GM18507 (cell line): ENCODE results near the gene GBX2.

Source experiments
- DNase-seq: peaks from one replicate; pipeline ENCODE4 v3.0.0; 2011; ENCODE audit warnings: low read depth; ENCODE audit not compliant: insufficient read length; ENCODE audit errors: extremely low spot score
- FAIRE-seq: peaks from 2 replicates; lab custom pipeline; 2011; peaks lifted over from hg19 to GRCh38; lab: Jason Lieb, UNC

GBX2 gene

DNA sequence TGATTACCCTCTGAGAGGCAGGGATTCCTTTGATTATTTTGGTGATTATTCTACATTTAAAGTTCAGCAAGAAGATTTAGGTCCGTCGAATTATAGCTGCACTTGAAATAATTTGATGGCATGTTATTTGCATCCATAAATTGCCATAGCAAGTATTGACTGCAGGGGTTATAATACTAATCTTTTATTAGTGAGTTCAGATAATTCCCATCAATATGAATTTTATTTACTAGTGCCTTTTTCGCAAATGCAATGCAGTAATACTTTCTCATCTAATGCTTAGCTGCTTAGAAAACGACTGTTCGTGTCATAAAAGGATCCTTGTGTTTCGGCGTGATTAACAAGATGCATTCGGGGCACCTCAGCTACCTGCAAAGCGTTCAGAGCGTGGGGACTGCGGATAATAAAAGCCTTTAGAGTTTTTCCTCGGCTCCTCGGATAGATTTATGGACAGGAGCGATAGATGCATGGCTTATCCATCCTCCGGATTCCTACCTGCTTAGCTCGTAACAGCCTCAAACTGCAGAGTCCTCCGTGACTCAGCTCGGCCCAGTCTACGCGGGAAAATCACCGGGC lies 2.5 kb upstream of the GBX2 start:
- FAIRE-seq (no peak), DNase-seq (no peak)

DNA sequence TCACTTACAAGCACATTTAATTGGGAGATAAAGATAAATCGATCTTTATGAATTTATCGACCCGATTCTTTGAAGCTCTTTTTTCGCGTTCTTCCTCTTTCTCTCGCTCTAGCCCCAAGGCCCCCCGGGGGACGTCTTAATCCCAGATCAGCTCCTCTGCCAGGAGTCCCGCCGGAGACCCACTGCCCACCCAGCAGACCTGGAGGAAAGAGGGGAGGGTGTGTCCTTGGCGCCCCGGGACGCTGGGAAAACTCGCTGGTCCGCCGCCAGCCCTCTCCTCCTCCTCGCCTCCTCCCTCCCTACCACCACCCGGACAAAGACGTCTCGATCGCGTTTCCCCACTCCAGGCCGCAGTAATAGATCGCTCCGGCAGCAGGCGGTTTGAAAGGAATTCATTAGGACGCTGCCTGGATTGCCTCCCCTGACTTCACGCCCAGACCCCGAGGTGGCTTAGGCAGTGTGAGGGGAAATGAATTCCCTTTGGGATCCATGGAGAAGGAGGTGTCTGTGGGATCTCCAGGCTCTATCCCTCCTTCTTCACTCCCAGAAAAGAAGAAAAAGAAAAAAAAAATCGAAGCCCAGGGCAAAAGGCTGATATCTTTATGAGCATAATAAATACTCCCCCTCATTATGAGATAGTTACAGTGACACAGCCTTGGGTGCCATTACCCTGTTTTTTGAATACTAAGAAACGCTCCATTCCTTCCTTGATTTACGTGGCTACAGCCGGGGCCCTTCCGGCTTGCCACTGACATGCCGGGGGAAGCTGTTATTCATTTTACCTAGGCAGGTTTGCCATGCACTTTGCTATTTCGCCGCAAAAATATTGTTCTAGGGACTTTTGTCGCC lies 1.8 kb upstream of the GBX2 start:
- DNase-seq (no peak), FAIRE-seq (no peak)

DNA sequence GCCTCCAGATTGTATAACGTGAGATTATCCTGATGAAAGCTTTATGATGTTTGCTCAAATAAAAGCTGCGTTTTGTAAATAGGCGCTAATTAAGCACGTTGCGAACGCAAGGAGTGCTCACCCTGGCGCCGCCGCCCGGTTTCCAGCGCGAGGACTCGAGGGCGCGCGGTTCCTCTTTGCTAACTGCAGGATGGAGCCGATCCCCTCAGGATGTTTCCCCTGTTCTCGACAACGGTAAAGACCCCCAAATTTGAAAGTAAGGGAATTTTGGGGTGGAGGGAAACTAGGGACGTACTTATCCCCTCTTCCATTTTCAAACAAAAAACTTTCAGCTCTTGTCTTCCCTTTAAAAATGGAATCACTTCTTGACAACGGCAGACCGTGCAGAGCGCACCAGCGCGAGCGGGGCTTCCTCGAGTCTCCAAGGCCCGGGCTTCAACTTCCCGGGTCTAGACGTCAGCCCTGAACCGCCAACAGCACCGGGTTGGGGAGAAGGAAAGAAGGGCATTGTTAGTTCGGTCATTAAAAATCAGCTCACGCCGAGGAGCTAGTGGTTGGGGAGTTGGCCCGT lies 1.1 kb upstream of the GBX2 start:
- DNase-seq (no peak), FAIRE-seq (no peak)

DNA sequence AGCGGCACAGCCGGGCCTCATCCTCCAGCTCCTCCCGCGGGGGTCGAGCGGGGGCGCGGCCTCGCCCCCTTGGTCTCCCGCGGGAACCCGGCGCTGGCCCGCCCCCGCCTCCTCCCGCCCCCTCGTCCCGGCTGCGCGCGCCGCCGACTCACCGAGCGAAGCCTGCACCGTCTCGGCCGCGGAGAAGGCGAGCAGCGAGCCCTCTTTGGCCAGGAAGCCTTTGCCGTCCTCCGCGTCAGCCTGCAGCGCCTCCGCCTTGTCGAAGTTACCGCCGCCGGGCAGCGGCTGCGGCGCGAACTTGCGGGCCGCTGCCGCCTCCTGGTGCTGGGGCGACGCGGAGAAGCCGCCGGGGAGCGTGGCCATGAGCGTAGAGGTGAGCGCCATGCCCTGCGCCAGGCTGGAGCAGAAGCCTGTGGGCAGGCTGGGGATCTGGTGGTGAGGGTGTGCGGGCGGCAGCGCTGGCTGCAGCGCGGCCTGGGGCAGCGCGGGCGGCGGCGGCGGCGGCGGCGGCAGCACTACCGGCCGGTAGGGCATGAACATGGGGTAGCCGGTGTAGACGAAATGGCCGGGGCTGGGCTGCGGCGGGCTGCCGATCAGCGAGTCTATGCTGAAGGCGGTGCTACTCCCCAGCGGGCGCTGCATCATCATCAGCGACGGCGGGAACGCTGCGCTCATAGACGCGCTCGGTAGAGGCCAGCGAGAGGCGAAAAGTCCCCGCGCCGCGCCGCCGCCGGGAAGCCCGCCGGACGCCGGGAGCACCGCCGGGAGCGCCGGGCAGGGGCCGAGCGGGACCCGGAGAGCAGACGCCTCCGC lies 683 bp downstream of the GBX2 start:
- FAIRE-seq (no peak), DNase-seq (no peak)

DNA sequence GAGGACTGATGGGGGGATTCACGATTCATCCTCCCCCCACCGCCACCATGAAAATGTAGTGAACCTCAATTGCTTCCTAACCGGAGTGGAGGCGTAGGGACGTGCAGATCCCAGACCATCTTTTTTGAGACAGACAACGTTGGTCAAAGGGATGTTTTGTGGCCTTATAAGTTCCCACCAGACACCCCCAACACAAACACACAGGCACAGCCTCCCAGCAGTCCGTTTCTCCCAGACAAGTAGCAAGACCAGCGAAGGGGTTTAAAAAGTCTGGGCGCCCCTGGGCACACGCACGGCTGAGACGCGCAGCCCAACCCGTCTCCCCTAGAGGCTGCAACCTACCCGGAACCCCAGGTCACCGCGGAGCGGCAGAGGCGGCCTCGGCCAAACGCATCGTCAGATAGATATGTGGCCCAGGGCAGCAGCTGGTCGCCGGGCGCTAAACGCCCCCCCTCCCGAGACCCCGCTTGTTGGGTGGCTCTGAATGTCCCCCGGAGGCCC lies 1.3 kb downstream of the GBX2 start:
- DNase-seq (no peak), FAIRE-seq (no peak)

DNA sequence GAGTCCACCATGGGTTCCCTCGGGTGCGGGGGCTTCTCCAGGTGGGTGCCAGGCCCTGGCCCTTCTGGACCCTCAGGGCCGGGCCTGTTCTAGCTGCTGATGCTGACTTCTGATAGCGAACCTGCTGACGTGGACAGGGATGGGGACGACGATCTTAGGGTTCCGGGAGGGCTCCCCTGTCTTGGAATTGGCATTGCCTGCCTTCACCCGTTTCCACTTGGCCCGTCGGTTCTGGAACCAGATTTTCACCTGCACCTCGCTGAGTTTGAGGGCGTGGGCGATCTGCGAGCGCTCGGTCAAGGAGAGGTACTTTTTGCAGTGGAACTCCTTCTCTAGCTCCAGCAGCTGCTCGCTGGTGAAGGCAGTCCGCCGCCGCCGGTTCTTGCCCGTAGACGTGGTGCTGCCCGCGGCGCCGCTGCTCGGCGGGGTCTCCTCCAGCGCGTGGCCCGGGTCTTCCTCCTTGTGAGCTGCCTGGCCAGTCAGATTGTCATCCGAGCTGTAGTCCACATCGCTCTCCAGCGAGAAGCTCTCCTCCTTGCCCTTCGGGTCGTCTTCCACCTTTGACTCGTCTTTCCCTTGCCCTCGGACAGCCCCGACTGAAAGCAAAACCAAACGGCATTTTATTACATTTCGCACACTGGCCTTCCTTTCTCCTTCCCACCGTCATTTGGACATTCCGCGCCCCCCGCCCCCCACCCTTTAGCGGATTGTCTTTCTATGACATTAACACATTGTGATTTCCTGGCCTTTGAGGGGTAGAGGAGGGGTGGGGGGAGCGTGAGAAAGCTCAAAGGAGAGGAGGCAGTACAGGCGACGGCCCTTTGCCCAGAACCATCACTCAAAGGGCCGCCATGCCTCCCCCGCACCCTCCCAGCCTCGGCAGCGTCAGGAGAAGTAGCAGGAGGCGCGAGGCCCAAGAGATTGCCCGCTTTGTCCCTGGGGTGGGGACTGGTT lies 2.1 kb downstream of the GBX2 start:
- no peak for FAIRE-seq
- DNase-seq, result no peak

DNA sequence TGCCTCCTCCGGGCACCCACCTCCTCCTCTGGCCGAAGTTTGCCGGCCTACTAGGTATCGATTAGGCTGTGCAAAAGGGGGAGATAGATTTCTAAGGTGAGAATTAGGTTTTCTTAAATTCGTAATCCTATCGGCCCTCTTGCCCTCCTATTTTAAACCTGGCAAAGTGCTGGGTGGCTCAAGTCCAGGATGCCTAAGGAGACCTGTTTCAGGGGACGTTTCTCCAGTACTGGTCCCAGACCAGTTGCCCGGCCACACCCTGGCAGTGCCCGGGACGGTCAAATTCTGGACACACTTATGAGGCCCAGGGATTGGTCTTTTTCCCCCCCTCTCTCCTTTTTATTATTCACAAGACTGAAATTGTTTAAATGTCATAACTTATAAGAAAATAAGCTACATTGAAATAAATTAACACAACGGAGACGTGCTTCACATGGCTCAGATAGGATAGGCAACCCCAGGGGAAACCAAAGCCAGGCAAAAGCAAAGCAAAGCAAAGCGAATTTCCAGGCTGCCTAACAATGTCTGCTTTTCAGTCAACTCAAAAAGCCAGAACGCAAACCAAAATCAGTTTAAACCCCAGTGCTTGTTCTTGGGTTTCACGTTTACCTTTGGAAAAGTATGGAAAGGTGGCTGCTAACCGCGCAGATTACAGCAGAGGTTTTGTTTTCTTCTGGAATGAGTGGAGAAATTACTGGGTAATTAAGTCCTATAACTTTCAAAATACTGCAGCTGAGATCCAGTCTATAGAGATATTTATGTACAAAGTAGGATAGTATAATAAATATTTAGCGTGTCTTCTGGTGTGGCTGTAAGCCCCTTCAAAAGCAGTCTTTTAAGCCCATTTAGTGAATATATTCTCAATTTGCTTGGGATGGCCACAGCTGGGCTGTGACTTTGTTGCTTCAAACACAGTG lies 3.0 kb downstream of the GBX2 start:
- DNase-seq, result no peak
- no peak for FAIRE-seq

DNA sequence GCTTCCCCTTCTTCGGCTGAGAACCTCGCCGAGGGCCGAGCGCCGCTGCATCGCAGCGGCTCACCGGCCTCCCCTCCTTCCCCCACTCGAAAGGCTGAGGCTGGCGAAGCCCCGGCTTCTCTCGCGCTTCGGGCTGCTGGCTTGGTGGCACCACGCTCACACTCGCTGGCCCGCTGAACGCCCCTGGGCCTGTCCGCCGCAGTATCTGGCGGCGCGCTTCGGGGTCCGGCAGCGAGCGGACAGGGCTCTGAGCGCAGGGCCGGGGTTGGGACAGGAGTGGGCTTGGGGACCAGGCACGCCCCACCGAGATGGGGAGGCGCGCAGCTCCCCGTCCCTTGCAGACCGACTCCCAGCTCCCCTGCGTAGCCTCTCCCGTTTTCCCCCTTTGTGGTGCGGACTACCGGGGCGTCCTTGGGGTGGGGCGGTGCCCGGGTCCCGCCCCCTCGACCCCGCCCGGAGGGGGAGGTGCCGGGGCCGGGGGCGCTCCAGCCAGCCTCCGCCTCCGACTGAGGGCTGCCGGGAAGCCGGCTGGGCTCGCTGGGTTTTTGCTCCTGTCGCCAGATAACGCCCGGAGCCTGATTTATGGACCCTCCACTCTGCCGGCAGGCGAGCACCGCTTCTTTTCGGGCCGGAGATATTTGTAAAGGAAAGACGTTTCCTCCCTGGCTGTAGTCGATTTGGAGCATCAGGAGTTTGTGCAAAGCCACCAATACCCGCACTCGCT lies 3.8 kb downstream of the GBX2 start:
- DNase-seq (no peak), FAIRE-seq (no peak)

DNA sequence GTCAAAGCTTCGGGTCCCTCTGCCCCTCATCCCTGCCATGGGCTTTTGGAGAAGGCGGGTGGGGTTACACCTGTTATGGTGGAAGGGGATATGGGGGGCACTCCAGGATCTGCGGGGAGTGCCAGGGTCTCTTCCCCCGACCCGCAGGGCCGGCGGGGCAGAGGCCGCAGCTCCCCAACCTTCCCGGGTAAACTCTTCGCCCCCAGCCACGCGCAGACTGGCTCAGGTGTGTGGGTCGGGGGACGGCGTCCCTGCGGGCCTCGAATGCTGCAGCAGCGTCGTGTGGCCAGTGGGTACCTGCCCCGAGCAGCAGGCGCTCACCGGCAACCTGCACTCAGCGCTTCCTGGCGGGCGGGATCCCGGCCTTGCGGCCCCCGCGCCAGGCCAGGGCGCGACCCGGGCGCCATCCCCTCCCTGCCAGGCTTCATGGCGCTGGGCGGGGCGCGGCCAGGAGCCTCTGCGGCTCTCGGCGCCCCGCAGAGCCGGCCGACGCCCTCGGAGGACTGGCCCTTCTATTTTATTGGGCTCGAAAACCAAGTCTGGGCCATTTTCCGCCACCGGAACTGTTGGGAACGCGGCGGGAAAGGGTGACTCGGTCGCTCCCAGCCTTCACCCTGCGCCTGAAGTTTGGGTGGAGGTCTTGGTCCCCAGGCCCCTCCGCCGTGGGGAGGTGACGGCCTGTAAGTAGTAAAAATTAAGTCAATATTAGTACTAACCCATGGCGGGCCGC lies 4.5 kb downstream of the GBX2 start:
- DNase-seq, result no peak
- no peak for FAIRE-seq

DNA sequence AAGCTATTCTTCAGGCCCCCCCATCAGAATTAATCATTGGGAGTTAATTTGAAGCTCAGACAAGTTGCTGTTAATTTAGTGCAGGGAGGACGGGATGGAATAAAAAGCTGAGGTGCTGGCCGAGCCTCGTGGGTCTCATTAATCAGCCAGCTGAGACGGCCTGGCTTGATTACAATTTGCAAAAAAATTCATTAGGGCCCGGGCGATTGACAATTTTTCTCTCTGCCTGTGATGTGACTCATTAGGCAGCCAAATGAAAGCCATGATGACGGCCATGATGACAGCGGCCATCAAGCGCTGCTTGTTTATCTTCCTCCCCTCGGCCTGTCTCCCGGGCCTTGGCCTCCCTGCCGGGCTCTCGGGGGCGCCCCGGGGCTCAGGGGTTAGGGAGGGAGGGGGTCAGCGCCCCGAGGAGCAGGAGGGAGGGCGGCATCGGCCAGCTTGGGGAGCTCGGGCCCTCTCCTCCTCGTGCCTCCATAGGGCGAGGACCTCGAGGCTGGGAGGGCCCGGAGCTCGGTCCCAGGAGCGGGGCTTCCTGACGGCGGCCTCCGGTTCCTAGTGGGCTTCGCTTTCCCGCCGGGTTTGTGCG lies 5.2 kb downstream of the GBX2 start:
- FAIRE-seq, result no peak
- DNase-seq, result no peak

DNA sequence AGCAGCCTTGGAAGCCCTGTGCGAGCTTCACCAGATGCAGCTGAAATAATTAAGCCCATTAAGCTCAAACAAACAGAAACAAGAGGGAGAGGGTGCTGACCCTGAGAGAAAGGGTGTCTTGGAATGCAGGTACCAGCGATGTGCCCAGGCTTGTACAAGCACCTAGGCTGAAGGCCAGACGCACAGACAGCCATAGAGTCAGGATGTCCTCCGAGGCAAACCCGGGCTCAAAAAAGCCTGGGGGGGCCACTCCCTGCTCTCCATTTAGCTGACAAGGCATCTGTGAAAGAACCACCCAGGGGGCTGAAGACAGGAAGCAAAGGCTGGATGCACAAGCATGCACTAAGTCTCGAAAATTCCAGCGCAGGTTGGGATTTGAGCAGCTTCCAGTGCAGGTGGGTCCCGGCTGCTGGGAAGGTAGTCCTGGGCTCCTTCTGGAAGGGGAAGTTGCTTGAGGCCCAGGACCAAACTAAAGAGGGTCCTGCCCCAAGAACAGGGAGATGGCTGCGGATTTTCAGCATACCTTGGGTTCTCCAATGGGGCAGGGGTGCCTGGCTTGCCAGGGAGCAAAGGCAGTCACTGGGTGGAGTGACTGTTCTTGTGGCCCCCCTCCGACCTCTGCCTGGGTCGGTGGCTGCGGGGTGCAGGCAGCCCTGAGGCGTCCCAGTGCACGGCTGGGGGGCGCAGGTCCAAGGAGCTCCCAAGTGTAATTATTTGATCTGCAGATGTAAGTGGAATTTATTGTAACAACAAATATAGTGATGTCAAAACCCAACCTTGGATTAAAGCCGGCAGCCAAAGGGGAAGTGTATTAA lies 5.9 kb downstream of the GBX2 start:
- FAIRE-seq (no peak), DNase-seq (no peak)

DNA sequence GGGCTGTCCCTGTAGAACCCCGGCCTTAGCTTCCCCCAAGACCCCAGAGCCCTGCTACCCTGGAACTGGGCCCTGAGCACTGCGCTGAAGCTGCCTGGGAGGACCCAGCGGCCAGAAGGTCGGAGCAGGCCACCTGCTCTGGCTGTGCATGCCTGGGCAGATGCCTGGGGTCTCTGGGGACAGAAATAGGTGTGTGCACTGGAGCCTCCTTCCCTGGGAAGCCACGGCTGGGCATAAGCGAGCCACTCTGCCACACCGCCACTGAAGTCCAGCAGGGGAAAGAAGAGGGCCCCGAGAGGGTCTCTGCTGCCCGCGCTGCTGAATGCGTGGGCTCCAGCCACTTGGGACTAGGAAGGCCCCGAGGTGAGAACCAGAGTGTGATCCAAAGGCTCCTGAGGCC lies 6.7 kb downstream of the GBX2 start:
- no peak for FAIRE-seq
- no peak for DNase-seq

DNA sequence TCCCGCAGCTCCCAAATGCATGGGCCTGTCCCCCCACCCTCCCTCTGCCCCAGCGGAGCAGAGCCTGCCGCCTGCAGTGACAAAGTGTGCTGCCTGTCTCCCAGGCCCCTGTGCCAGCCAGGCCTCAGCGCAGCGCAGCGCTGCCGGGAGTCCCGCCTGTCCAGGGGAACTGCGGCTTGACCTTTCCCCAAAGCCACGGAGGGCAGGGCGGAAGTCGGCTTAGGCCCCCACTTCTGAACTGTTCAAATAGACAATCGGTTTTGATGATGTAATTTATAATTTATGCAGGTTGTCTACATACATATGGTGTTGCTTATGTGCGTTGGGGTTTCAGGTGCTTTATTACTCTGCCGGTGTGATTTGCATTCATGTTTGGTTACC lies 7.1 kb downstream of the GBX2 start:
- DNase-seq, result no peak
- FAIRE-seq, result no peak

DNA sequence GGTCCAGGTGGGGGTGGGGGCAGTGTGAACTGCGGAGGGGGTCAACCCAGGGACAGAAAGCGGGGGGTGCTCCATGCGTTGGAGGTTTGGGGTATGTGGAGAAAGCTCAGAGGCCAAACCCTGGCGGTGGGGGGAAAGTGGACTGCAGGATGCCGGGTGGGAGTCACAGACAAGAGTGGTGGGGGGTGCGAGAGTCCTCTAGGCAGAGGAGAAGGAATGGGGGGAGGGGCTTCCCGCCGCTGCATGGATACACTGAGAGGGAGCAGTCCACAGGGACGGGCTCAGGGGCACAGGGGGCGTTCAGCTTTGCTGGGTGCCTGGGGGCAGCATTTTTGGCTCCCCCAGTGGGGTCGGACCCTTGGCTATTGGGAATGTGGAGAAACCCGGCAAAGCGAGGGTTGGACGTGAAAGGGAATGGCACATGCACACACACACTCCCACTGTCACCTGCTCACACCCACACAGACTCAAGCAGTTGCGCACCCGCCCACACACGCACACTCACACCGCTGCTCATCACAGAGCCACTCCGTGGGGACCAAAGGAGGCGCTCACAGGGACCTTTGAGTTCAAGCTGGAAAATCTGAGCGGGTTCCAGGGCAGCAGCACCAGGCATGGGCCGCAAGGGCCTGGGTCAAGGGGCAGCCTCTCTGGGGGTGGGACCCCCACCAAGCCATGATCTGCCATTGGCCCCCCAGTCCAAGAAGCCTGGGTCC lies 7.7 kb downstream of the GBX2 start:
- no peak for FAIRE-seq
- no peak for DNase-seq

DNA sequence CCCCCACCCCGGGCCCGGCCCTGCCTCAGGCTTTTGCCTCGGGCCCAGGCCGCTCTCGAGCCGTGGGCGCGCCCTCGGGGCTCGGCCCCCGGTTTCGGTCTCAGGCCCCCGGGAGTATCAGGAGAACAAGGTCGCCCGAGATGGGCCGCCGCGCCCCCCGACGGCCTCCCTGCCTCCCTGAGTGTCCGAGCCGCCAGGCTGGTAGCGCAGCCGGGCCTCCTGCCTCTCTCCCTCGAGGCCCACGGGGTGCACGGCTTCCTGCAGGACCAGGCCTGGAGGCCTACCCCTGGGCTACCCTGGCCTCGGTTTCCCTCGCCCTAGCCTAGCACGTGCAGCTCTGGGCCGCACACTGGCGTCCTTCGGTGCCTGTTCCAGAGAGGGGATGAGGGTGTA lies 8.4 kb downstream of the GBX2 start:
- no peak for DNase-seq
- no peak for FAIRE-seq
